ENCODE measurements around the gene PDE7B.

PDE7B gene

GRCh38 chr6:136228814-136229213 is 377.3 kb downstream of the PDE7B start:
- no peaks in the 10 kb centered on the region for H3K36me3 ChIP-seq (ENCODE audit: control insufficient read depth, insufficient read depth, low read length)
- no peak overlapping the region for H3K27ac ChIP-seq (ENCODE audit: low read depth, low read length)
- no peaks in the 10 kb centered on the region for H3K79me1 ChIP-seq (ENCODE audit: low read length)
- H2BK15ac ChIP-seq (replicated peaks; ENCODE audit: low read depth): no peak overlapping the region
- no peak overlapping the region for H2BK5ac ChIP-seq (ENCODE audit: low read length)
- no peak overlapping the region for H3K9ac ChIP-seq (ENCODE audit: low read length)
- no peak overlapping the region for H3K23ac ChIP-seq (ENCODE audit: low read length)
- H3K27me3 ChIP-seq (ENCODE audit: insufficient read depth, low read length, poor library complexity): no peaks in the 10 kb centered on the region
- H3K56ac ChIP-seq (ENCODE audit: low read length): no peak overlapping the region
- no peak overlapping the region for H2BK120ac ChIP-seq (ENCODE audit: low read depth, low read length)
- no peak overlapping the region for H4K8ac ChIP-seq (ENCODE audit: low read depth, low read length)
- DNase-seq: no peak
- H2AK5ac ChIP-seq (ENCODE audit: low read length): no peak overlapping the region
- H3K18ac ChIP-seq (ENCODE audit: low read length): no peak overlapping the region
- no peak overlapping the region for H3K4ac ChIP-seq (ENCODE audit: low read depth, low read length)
- H3K4me2 ChIP-seq (ENCODE audit: low read length): no peak overlapping the region
- WGBS (ENCODE audit: extremely low coverage, insufficient coverage, low lambda C conversion rate): no CpG with 5 or more reads among the region's 2 CpGs
- H3K4me1 ChIP-seq (ENCODE audit: control insufficient read depth, low read depth, low read length): no peaks in the 10 kb centered on the region
- no peak overlapping the region for H3K4me3 ChIP-seq (ENCODE audit: low read length)
- no peak overlapping the region for H4K5ac ChIP-seq (ENCODE audit: low read length)
- no peaks in the 10 kb centered on the region for H3K79me2 ChIP-seq (ENCODE audit: control insufficient read depth, insufficient read depth, low read length)

- Histone ChIP-seq H3K4me1 (ENCODE audit: control insufficient read depth, low read depth, low read length) (no peaks in the 10 kb centered on the region), H2BK120ac (ENCODE audit: low read depth, low read length) (no peak overlapping the region), H3K9ac (ENCODE audit: low read length) (no peak overlapping the region), H3K27me3 (ENCODE audit: insufficient read depth, low read length, poor library complexity) (no peaks in the 10 kb centered on the region), H3K56ac (ENCODE audit: low read length) (no peak overlapping the region), H3K27ac (ENCODE audit: low read depth, low read length) (no peak overlapping the region), H3K4me2 (ENCODE audit: low read length) (no peak overlapping the region), H4K8ac (ENCODE audit: low read depth, low read length) (no peak overlapping the region), H3K79me2 (ENCODE audit: control insufficient read depth, insufficient read depth, low read length) (no peaks in the 10 kb centered on the region), H3K4me3 (ENCODE audit: low read length) (no peak overlapping the region), H3K36me3 (ENCODE audit: control insufficient read depth, insufficient read depth, low read length) (no peaks in the 10 kb centered on the region), H4K5ac (ENCODE audit: low read length) (no peak overlapping the region), H3K79me1 (ENCODE audit: low read length) (no peaks in the 10 kb centered on the region), H2BK15ac (replicated peaks; ENCODE audit: low read depth) (no peak overlapping the region), H3K23ac (ENCODE audit: low read length) (no peak overlapping the region), H3K4ac (ENCODE audit: low read depth, low read length) (no peak overlapping the region), H3K18ac (ENCODE audit: low read length) (no peak overlapping the region), H2AK5ac (ENCODE audit: low read length) (no peak overlapping the region), H2BK5ac (ENCODE audit: low read length) (no peak overlapping the region)
- WGBS (ENCODE audit: extremely low coverage, insufficient coverage, low lambda C conversion rate): no CpG with 5 or more reads among the region's 2 CpGs
- no peak for DNase-seq
Measured at GRCh38 chr6:136230219-136230853, 378.8 kb downstream of the PDE7B start.

- Histone ChIP-seq H3K4me2 (ENCODE audit: low read length) (no peak overlapping the region), H3K36me3 (ENCODE audit: control insufficient read depth, insufficient read depth, low read length) (no peaks in the 10 kb centered on the region), H4K8ac (ENCODE audit: low read depth, low read length) (no peak overlapping the region), H2BK15ac (replicated peaks; ENCODE audit: low read depth) (no peak overlapping the region), H2AK5ac (ENCODE audit: low read length) (no peak overlapping the region), H3K4me3 (ENCODE audit: low read length) (no peak overlapping the region), H3K79me1 (ENCODE audit: low read length) (no peaks in the 10 kb centered on the region), H2BK5ac (ENCODE audit: low read length) (no peak overlapping the region), H3K23ac (ENCODE audit: low read length) (no peak overlapping the region), H3K56ac (ENCODE audit: low read length) (no peak overlapping the region), H3K4ac (ENCODE audit: low read depth, low read length) (no peak overlapping the region), H3K9ac (ENCODE audit: low read length) (no peak overlapping the region), H2BK120ac (ENCODE audit: low read depth, low read length) (no peak overlapping the region), H3K27me3 (ENCODE audit: insufficient read depth, low read length, poor library complexity) (no peaks in the 10 kb centered on the region), H3K79me2 (ENCODE audit: control insufficient read depth, insufficient read depth, low read length) (no peaks in the 10 kb centered on the region), H3K4me1 (ENCODE audit: control insufficient read depth, low read depth, low read length) (no peaks in the 10 kb centered on the region), H3K27ac (ENCODE audit: low read depth, low read length) (no peak overlapping the region), H3K18ac (ENCODE audit: low read length) (no peak overlapping the region), H4K5ac (ENCODE audit: low read length) (no peak overlapping the region)
- DNase-seq: no peak
- no CpG with 5 or more reads among the region's 1 CpG for WGBS (ENCODE audit: extremely low coverage, insufficient coverage, low lambda C conversion rate)
Measured at GRCh38 chr6:136232701-136233100, 381.2 kb downstream of the PDE7B start.

- H4K5ac ChIP-seq (ENCODE audit: low read length): no peak overlapping the region
- no peak overlapping the region for H3K56ac ChIP-seq (ENCODE audit: low read length)
- no peak overlapping the region for H3K4me2 ChIP-seq (ENCODE audit: low read length)
- H3K23ac ChIP-seq (ENCODE audit: low read length): no peak overlapping the region
- no peaks in the 10 kb centered on the region for H3K27me3 ChIP-seq (ENCODE audit: insufficient read depth, low read length, poor library complexity)
- no peak overlapping the region for H2BK5ac ChIP-seq (ENCODE audit: low read length)
- no peak overlapping the region for H3K18ac ChIP-seq (ENCODE audit: low read length)
- no peaks in the 10 kb centered on the region for H3K4me1 ChIP-seq (ENCODE audit: control insufficient read depth, low read depth, low read length)
- H3K79me2 ChIP-seq (ENCODE audit: control insufficient read depth, insufficient read depth, low read length): no peaks in the 10 kb centered on the region
- DNase-seq: no peak
- no peak overlapping the region for H4K8ac ChIP-seq (ENCODE audit: low read depth, low read length)
- no peaks in the 10 kb centered on the region for H3K79me1 ChIP-seq (ENCODE audit: low read length)
- H2BK120ac ChIP-seq (ENCODE audit: low read depth, low read length): no peak overlapping the region
- H3K9ac ChIP-seq (ENCODE audit: low read length): no peak overlapping the region
- no peak overlapping the region for H2BK15ac ChIP-seq (replicated peaks; ENCODE audit: low read depth)
- H2AK5ac ChIP-seq (ENCODE audit: low read length): no peak overlapping the region
- H3K4ac ChIP-seq (ENCODE audit: low read depth, low read length): no peak overlapping the region
- H3K36me3 ChIP-seq (ENCODE audit: control insufficient read depth, insufficient read depth, low read length): no peaks in the 10 kb centered on the region
- no CpG with 5 or more reads among the region's 4 CpGs for WGBS (ENCODE audit: extremely low coverage, insufficient coverage, low lambda C conversion rate)
- H3K4me3 ChIP-seq (ENCODE audit: low read length): no peak overlapping the region
- no peak overlapping the region for H3K27ac ChIP-seq (ENCODE audit: low read depth, low read length)
Measured at GRCh38 chr6:136235233-136235564, 383.7 kb downstream of the PDE7B start.

GRCh38 chr6:136236466-136237293 is 385.2 kb downstream of the PDE7B start:
- no peak overlapping the region for H3K4ac ChIP-seq (ENCODE audit: low read depth, low read length)
- H4K5ac ChIP-seq (ENCODE audit: low read length): no peak overlapping the region
- no peaks in the 10 kb centered on the region for H3K36me3 ChIP-seq (ENCODE audit: control insufficient read depth, insufficient read depth, low read length)
- H2BK15ac ChIP-seq (replicated peaks; ENCODE audit: low read depth): no peak overlapping the region
- H3K79me2 ChIP-seq (ENCODE audit: control insufficient read depth, insufficient read depth, low read length): no peaks in the 10 kb centered on the region
- H2BK5ac ChIP-seq (ENCODE audit: low read length): no peak overlapping the region
- H3K9ac ChIP-seq (ENCODE audit: low read length): no peak overlapping the region
- no peaks in the 10 kb centered on the region for H3K27me3 ChIP-seq (ENCODE audit: insufficient read depth, low read length, poor library complexity)
- H3K4me1 ChIP-seq (ENCODE audit: control insufficient read depth, low read depth, low read length): no peaks in the 10 kb centered on the region
- no CpG with 5 or more reads among the region's 9 CpGs for WGBS (ENCODE audit: extremely low coverage, insufficient coverage, low lambda C conversion rate)
- H4K8ac ChIP-seq (ENCODE audit: low read depth, low read length): no peak overlapping the region
- no peak overlapping the region for H3K4me2 ChIP-seq (ENCODE audit: low read length)
- H2BK120ac ChIP-seq (ENCODE audit: low read depth, low read length): no peak overlapping the region
- no peak overlapping the region for H3K23ac ChIP-seq (ENCODE audit: low read length)
- H2AK5ac ChIP-seq (ENCODE audit: low read length): no peak overlapping the region
- no peak overlapping the region for H3K27ac ChIP-seq (ENCODE audit: low read depth, low read length)
- DNase-seq: peak; percentile 58
- H3K79me1 ChIP-seq (ENCODE audit: low read length): no peaks in the 10 kb centered on the region
- no peak overlapping the region for H3K56ac ChIP-seq (ENCODE audit: low read length)
- H3K4me3 ChIP-seq (ENCODE audit: low read length): no peak overlapping the region
- no peak overlapping the region for H3K18ac ChIP-seq (ENCODE audit: low read length)
